ENCODE measurements around the gene TPST2.

The TPST2 gene

DNA sequence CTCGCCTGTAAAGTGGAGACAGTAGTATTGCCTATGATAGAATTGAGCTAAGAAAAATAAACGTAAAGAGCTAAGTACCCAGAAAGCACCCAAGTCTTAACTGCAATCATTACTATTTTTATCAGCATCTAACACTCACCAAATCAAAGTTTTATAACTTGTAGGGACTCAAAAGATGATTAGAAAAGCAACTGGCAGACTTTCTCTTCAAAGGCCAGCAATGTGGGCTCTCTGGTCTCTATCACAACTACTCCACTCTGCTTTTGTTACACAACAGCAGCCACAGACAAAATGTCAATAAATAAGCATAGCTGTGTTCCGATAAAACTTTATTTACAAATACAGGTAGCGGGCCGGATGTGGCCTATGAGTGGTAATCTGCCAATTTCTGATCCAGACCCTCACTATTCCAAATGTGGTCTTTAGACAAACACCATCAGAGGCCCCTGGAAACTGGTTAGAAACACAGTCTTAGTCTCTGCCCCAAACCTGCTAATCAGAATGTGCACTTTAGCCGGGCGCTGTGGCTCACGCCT is 8.2 kb downstream of the TPST2 start:
- DNase-seq (ENCODE audit: low read depth in 2 of 2): no peak
- TF ChIP-seq, protein P1, sequence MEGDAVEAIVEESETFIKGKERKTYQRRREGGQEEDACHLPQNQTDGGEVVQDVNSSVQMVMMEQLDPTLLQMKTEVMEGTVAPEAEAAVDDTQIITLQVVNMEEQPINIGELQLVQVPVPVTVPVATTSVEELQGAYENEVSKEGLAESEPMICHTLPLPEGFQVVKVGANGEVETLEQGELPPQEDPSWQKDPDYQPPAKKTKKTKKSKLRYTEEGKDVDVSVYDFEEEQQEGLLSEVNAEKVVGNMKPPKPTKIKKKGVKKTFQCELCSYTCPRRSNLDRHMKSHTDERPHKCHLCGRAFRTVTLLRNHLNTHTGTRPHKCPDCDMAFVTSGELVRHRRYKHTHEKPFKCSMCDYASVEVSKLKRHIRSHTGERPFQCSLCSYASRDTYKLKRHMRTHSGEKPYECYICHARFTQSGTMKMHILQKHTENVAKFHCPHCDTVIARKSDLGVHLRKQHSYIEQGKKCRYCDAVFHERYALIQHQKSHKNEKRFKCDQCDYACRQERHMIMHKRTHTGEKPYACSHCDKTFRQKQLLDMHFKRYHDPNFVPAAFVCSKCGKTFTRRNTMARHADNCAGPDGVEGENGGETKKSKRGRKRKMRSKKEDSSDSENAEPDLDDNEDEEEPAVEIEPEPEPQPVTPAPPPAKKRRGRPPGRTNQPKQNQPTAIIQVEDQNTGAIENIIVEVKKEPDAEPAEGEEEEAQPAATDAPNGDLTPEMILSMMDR (IDR thresholded peaks at IDR 0.05; ENCODE audit: low read depth, low read length): no peak
- H3K4me3 ChIP-seq (replicated peaks in 1 of 2; ENCODE audit: low read depth in 2 of 2, low read length in 2 of 2): no peak overlapping the region

DNA sequence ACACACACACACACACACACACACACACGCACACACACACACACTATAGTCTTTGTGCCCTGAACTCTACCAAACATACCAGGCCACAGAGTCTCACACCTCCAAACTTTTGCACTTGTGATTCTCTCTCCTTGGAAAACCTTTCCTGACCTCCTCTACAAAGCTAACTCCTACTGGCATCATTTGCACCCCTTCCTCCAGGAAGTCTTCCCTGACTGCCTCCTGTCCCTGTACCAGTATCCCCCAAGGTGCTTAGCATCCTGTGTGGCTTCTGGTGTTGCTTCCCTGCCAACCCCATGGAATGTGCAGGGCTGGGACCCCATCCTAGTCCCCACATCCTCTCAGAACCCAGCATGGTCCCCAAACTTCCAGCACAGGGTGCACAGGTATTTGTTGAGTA is 8.9 kb downstream of the TPST2 start:
- H3K4me3 ChIP-seq (replicated peaks in 1 of 2; ENCODE audit: low read depth in 2 of 2, low read length in 2 of 2): no peak overlapping the region
- DNase-seq (ENCODE audit: low read depth in 2 of 2): no peak
- TF ChIP-seq, protein P1 (IDR thresholded peaks at IDR 0.05; ENCODE audit: low read depth, low read length): no peak

DNA sequence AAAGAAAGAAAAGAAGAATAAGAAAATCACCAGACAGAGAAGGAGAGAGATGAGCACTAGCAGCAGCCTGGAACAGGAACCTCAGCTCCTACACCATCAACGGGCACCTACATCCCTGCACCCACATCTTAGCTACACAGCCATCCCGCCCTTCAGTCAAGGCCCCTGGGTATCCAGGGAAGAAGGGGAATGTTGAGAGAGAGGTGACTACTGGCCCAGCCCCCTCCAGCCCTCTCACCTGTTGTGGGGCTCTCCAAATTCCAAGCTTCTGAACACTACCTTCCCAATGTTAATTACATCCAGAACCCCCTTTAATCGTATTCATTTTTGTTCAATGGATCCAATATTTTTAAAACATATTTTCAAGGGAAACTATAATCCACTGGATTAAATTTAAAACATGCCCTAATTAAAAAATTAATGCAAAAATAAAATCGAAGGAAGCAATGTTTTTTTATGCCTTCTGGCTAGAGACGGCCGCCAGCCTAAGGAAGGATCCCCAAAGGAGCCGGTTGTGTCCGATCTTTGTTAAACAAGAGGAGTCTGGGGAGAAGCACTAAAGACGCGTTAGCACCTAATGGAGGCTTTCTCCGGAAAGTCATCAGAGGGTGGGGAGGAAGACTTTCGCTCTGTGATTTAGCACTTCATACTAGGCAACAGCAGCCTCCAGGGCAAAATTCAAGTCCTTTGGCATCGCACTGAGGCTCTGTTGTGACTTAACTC is 9.5 kb downstream of the TPST2 start:
- no peak overlapping the region for H3K4me3 ChIP-seq (replicated peaks in 1 of 2; ENCODE audit: low read depth in 2 of 2, low read length in 2 of 2)
- TF ChIP-seq, protein P1 (IDR thresholded peaks at IDR 0.05; ENCODE audit: low read depth, low read length): no peak
- DNase-seq (ENCODE audit: low read depth in 2 of 2): no peak

DNA sequence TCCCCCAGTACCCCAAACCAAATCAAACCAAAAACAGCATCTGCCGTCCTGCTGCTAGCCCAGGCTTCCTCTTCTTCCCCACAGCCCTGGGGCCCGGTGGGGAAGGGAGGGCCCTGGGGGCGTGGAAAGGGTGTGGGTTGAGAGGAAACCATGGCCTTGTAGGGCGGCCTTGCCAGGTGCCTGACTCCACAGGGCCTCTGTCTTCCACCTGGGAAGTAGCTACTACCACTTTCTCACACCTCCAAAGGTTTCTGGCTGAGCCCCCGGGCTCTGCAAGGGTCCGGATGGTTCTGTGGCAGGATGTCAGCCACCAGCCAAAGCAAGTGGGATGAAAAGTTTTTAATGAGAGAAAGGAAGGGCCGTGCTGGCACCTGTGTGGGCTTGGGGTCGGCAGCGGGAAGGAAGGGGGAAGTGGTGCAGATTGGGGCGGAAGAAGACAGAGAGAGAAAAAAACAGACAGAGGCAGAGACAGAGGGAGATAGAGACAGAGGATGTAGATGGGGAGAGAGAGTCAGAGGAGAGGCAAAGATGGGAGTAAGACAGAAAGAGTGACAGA is 10.5 kb downstream of the TPST2 start:
- TF ChIP-seq, protein P1 (IDR thresholded peaks at IDR 0.05; ENCODE audit: low read depth, low read length): no peak
- DNase-seq (ENCODE audit: low read depth in 2 of 2): no peak
- H3K4me3 ChIP-seq (replicated peaks in 1 of 2; ENCODE audit: low read depth in 2 of 2, low read length in 2 of 2): no peak overlapping the region

DNA sequence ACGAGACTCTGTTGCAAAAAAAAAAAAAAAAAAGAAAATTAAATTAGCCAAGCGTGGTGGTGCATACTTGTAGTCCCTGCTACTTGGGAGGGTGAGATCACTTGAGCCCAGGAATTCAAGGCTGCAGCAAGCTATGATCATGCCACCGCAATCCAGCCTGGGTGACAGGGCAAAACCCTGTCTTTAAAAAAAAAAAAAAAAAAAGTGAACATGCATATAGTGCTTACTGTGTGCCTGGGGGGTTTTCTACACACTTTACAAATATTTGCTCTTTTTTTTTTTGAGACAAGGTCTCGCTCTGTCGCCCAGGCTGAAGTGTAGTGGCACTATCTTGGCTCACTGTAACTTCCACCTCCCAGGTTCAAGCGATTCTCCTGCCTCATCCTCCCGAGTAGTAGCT is 12.9 kb downstream of the TPST2 start:
- no peak overlapping the region for H3K4me3 ChIP-seq (replicated peaks in 1 of 2; ENCODE audit: low read depth in 2 of 2, low read length in 2 of 2)
- TF ChIP-seq, protein P1 (IDR thresholded peaks at IDR 0.05; ENCODE audit: low read depth, low read length): no peak
- DNase-seq (ENCODE audit: low read depth in 2 of 2): no peak

DNA sequence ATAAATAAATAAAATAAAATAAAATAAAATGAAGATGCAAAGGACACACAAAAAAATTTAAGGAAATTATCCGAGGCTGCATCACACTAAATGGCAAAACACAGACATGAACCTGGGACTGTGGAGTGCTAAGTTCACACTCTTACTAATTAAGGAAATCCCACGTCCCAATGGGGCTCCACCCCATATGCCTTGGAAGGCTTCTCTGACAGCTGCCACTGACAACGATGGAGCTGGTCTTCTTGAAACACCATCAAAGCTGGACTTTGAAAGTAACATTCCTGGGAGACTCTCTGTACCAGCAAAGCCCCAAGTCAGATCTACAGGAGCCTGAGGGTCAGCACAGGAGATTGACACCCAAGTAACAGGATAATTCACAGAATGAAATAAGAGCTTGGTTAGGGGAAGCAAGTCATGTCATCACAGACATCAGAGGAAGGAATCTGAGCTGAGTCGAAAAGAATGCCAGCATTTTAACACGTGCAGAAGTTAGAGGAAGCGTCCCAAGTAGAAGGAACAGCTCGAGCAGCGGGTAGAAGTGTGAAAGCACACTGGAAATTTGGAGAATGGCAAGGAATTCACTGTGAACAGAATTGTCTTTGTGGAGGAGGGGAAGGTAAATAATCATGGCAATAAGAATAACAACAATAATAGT is 13.8 kb downstream of the TPST2 start:
- H3K4me3 ChIP-seq (replicated peaks in 1 of 2; ENCODE audit: low read depth in 2 of 2, low read length in 2 of 2): no peak overlapping the region
- DNase-seq (ENCODE audit: low read depth in 2 of 2): no peak
- TF ChIP-seq, protein P1 (IDR thresholded peaks at IDR 0.05; ENCODE audit: low read depth, low read length): no peak
